Kasumi-1 (cell line): ENCODE data around the gene UGT1A10.
"Not testable (repeated sequence)": the region's sequence is repeated elsewhere in the genome, so short reads cannot be mapped to it uniquely, and the experiment has no call there.

Experiments
- DNase-seq, 2 experiments: peaks; one replicate each; lab custom pipeline; 2025; lab: John Stamatoyannopoulos, UW

The UGT1A10 gene

DNA sequence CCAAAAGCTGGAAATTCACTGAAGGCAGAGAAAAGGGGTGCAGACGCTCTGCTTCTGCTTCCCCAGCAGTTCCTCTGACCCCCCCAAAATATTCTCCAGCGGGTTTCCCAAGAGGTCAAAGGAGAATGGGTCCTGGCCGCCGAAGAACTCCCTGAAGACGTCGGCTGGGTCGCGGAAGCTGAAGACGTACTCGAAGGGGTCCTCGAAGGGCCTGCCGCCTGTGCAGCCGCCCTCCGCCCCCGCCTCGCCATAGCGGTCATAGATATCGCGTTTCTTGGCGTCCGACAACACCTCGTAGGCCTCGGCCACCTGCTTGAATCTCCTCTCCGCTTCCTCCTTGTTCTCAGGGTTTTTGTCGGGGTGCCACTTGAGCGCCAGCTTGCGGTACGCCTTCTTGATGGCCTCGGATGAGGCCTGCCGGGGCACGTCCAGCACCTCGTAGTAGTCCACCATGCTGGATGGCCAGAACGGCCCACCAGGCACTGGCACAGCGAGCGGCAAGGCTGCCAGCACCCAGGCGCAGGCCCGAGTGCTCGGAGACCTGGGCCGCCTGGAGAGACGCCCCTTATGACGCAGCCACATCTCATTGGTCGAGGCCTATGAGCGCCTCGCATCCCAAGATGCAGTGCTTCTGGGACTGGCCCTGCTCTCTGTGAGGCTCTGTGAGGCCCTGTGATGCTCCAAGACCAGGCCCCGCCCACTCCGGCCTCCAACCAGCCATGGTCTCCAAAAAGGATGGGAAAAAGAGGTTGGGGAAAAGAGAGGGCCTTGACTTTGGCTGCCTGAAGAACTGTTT, 107.4 kb downstream of the UGT1A10 start:
- DNase-seq, result no peak

DNA sequence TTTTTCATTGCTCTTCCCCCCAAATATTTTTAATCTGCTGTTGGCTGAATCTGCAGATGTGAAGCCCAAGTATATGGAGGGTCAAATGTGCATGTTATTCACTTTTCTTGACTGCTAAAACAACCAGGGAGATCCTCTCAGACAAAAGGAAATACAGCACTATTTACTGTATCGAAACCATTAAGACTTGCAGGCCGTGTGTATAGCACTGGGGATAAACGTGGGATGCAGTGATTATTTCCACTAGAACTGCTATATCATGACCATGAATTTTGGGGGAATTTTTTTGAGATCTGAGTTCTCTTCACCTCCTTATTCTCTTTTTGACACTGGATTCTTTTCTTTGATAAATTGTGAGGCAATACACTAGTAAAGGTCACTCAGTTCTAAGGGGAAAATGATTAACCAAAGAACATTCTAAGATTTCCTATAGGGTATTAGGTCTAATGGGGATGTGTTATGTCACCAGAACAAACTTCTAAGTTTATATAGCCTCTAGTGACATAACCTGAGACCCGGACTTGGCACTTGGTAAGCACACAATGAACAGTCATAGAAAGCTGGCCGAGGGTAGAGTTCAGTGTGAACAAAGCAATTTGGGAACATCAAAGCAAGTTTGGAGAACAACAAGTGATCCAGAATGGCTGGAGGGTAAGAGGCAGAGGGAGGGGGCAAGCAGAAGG, 109.0 kb downstream of the UGT1A10 start:
- DNase-seq, result no peak

DNA sequence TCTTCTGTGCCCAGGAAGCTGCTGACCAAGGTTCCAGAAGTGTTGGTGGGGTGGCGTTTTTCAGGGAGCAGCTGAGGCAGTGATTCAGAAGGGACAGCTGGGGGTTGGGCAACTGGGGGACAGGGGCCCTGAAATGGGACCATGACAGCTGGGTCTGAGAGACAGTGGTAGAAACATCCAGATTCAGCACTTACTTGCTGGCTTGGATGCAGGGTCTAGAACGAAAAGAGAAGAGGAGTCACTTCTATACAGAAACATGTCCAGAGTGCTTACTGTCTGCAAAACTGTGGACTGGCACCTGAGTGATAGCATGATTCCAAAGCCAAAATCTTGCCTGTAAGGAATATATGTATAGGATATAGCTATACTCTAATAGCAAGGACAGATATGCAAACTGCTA, 109.6 kb downstream of the UGT1A10 start:
- not testable (repeated sequence) for DNase-seq

DNA sequence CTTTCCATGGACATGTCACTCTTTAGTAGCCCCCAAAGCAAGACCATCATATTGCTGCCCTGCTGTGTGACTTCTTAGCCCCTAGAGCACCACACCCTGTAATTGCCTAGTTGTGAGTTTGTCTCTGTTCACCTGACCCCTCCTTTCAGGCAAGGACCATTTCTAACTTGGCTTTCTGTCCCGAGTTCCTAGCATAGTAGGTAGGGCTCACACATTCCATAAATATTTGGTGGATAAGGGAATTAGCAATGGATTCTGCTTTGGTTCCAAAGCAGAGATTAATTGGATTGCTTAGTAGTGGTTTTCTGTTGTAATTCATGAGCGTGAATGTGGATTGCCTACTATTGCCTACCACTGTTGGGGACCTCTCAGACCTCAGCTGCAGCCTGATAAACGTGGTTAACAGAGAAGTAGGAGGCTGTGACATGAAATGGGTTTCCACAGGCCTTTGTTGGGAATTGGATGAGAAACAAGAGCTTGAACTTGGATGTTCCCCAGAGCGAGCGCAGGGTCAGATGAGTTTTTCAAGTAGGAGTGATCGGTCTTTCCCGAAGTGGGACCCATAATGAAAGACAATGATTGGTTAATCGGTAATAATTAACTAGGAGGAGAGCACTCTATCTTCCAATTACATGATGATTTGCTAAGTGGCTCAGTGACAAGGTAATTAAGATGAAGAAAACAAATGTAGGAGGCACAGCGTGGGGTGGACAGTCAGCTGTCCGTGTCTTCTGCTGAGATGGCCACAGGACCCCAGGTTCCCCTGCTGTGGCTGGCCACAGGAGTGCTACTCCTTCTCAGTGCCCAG, 110.4 kb downstream of the UGT1A10 start:
- no peak for DNase-seq

DNA sequence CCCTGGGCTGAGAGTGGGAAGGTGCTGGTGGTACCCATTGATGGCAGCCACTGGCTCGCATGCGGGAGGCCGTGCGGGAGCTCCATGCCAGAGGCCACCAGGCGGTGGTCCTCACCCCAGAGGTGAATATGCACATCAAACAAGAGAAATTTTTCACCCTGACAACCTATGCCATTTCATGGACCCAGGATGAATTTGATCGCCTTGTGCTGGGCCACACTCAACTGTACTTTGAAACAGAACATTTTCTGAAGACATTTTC, 111.0 kb downstream of the UGT1A10 start:
- no peak for DNase-seq

DNA sequence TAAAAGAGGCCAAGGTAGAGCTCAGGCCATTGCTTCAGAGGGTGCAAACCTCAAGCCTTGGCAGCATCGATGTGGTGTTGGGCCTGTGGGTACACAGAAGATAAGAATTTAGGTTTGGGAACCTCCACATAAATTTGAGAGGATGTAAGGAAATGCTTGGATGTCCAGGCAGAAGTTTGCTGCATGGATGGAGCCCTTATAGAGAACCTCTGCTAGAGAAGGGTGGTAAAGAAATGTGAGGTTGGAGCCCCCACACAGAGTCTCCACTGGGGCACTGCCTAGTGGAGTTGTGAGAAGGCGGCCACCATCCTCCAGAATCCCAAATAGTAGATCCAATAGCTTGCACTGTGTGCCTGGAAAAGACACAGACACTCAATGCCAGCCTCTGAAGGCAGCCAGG, 114.4 kb downstream of the UGT1A10 start:
- DNase-seq, result not testable (repeated sequence)

DNA sequence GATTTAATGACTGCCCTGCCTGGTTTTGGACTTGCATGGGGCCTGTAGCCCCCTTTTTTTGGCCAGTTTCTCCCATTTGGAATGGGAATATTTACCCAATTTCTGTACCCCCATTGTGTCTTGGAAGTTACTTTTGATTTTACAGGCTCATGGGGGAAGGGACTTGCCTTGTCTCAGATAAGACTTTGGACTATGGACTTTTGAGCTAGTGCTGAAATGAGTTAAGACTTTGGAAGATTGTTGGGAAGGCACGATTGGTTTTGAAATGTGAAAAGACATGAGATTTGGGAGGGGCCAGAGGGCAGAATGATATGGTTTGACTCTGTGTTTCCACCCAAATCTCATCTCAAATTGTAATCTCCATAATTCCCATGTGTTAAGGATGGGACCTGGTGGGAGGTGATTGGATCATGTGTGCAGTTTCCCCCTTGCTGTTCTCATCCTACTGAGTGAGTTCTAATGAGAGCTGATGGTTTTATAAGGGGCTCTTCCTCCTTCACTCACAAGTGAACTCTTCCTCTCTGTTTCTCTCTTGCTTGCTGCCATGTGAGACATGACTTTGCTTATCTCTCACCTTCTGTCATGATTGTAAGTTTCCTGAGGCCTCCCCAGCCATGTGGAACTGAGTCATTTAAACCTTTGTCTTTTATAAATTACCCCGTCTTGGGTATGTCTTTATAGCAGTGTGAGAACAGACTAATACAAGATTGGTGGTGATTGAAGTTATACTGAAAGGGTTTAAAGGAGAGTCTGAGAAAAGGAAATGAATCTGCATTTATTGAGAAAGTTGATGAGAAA, 115.2 kb downstream of the UGT1A10 start:
- not testable (repeated sequence) for DNase-seq

DNA sequence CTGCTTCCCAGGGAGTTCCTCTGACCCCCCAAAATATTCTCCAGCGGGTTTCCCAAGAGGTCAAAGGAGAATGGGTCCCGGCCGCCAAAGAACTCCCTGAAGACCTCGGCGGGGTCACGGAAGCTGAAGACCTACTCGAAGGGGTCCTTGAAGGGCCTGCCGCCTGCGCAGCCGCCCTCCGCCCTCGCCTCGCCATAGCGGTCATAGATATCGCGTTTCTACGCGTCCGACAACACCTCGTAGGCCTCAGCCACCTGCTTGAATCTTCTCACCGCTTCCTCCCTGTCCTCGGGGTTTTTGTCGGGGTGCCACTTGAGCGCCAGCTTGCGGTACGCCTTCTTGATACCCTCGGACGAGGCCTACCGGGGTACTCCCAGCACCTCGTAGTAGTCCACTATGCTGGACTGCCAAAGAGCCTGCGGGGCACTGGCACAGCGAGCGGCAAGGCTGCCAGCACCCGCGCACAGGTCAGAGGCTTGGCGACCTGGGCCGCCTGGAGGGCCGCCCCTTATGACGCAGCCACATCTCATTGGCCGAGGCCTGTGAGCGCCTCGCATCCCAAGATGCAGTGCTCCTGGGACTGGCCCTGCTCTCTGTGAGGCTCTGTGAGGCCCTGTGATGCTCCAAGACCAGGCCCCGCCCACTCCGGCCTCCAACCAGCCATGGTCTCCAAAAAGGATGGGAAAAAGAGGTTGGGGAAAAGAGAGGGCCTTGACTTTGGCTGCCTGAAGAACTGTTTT, 118.8 kb downstream of the UGT1A10 start:
- no peak for DNase-seq

DNA sequence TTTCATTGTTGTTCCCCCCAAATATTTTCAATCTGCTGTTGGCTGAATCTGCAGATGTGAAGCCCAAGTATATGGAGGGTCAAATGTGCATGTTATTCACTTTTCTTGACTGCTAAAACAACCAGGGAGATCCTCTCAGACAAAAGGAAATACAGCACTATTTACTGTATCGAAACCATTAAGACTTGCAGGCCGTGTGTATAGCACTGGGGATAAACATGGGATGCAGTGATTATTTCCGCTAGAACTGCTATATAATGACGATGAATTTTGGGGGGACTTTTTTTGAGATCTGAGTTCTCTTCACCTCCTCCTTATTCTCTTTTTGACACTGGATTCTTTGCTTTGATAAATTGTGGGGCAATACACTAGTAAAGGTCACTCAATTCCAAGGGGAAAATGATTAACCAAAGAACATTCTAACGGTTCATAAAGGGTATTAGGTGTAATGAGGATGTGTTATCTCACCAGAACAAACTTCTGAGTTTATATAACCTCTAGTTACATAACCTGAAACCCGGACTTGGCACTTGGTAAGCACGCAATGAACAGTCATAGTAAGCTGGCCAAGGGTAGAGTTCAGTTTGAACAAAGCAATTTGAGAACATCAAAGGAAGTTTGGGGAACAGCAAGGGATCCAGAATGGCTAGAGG, 120.3 kb downstream of the UGT1A10 start:
- DNase-seq, result no peak

DNA sequence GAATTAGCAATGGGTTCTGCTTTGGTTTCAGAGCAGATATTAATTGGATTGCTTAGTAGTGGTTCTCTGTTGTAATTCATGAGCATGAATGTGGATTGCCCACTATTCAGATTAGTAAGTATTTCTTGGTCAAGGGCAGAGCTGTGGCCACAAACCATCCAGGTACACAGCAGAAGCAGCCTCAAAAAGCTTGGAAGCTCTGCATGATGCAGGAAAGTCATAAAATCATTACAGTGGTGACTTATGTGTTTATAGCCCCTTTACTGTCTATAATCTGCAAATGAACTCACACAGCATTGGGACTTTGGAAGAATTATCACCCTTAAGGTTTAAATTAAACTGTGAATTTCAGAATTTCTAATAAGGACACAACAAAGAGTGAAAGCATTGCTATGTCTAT, 121.9 kb downstream of the UGT1A10 start:
- DNase-seq, result no peak

DNA sequence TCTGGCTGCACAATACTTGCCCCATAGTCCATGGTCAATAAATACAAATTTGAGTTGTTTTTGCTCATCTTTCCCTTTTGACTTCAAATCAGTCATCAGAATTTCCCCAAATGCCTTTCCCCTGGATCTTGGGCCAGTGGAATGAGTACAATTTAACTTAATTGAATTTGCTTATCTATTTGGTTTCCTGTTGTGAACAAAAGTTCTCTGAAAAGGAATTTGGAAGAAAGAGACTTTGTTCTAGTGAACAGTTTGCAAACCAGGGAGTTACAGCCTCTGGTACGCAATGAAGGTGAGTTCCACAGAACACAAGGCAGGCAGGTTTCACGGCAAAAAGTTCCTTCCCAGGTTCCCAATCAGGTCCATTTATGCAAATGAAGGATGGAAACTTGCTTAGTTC, 122.6 kb downstream of the UGT1A10 start:
- DNase-seq, result no peak

DNA sequence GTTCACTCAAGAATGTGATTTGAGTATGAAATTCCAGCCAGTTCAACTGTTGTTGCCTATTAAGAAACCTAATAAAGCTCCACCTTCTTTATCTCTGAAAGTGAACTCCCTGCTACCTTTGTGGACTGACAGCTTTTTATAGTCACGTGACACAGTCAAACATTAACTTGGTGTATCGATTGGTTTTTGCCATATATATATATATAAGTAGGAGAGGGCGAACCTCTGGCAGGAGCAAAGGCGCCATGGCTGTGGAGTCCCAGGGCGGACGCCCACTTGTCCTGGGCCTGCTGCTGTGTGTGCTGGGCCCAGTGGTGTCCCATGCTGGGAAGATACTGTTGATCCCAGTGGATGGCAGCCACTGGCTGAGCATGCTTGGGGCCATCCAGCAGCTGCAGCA, 123.8 kb downstream of the UGT1A10 start, which contains the start of gene UGT1A1:
UGT1A1 (plus strand) TSS at position 228 of the 400 bp plus-strand sequence; CDS start at position 246, 18 bp downstream.
- DNase-seq, result no peak

DNA sequence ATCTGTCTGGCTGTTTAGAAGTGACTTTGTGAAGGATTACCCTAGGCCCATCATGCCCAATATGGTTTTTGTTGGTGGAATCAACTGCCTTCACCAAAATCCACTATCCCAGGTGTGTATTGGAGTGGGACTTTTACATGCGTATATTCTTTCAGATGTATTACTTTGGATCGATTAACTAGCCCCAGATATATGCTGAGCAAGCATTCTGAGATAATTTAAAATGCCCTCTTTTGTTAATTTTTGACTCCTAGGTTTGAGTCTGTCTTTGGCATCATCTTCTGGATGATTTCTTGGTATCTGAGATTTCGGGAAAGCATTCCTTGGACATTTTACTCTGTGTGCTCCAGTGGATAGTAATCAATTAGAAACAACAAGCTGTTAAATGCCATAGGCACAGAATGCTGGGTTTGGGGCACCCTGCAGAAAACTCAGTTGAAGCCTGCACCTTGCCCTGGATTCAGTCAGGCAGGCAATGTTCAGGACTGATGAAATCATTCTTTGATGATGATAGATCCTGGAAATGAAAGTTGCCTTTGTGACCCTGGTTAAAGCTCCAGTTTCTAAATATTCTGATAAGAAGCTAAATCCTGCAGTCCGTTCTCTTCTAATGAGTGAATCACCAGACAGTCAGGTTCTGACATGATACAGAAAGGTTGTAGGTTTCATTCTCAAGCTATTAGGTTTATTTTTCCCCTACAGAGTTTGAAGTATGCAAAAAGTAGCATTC, 125.0 kb downstream of the UGT1A10 start:
- no peak for DNase-seq

DNA sequence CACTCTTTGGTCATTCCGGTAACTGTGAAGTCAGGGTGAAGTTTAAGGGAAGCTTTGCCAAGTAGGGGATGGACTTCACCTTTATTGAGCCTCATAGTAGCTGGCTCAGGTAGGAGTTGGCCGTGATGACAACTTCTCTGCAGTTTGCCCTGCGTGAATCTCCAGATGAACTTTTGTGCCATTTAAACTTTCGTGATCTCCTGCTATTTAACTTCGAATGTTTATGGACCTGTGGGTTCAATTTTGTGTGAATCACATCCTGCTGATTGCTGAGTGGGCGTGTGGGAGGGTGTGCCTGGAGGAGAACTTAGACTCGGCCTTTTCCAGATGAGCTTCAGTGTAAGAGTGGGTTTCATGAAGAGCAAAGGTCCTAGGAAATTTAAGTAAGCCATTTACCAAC, 128.0 kb downstream of the UGT1A10 start:
- DNase-seq, result no peak

DNA sequence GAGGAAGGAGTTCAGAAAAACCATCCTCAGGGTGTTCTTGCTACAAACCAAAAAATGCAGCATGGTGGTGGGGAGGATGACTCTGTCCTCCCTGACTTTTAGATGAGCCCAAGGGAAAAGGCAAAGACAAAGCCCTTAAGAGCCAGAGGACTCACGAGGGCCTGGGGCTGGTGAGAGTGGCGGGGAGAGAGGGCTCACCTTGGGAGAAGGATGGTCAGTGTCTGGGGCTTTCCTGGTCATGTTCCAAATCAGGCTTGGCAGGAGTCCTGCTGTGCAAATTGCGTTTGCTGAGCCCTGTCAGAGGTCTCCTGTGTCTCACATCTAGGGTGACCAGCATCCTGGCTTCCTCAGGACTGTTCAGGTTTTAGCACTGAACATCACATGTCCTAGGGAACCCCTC, 128.5 kb downstream of the UGT1A10 start:
- no peak for DNase-seq

DNA sequence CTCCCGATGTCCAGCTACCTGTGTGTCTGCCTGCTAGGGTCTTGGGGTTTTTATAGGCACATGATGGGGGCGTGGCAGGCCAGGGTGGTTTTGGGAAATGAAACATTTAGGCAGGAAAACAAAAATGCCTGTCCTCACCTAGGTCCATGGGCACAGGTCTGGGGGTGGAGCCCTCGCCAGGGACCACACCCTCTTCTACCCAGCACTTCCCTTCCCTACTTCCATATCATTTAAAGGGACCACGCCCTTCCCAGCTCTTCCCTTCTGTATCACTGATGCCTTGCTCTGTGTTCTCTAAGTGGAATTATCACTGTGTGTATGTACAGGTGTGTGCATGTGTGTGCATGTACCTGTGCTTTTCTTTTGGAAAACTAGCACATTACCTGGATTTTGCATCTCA, 130.2 kb downstream of the UGT1A10 start:
- no peak for DNase-seq

DNA sequence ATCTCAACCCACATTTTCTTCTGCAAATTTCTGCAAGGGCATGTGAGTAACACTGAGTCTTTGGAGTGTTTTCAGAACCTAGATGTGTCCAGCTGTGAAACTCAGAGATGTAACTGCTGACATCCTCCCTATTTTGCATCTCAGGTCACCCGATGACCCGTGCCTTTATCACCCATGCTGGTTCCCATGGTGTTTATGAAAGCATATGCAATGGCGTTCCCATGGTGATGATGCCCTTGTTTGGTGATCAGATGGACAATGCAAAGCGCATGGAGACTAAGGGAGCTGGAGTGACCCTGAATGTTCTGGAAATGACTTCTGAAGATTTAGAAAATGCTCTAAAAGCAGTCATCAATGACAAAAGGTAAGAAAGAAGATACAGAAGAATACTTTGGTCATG, 131.8 kb downstream of the UGT1A10 start:
- no peak for DNase-seq

DNA sequence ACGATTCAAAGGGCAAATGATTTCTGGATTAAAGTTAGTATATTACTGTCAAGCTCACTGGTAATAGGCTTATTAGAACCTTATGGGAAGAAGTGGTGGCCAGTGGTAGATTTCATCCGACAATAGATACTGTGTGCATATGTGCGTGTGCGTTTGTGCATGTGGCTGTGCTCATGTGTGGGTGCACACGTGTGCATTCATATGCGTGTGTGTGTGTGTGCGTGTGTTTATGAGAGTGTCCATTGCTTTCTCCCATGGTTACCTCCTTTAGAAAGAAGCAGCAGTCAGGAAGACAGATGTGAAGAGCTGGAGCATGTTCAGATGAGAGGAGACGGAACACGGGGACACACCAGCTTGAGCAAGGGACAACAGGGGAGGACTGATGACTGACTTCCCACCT, 133.0 kb downstream of the UGT1A10 start:
- no peak for DNase-seq

DNA sequence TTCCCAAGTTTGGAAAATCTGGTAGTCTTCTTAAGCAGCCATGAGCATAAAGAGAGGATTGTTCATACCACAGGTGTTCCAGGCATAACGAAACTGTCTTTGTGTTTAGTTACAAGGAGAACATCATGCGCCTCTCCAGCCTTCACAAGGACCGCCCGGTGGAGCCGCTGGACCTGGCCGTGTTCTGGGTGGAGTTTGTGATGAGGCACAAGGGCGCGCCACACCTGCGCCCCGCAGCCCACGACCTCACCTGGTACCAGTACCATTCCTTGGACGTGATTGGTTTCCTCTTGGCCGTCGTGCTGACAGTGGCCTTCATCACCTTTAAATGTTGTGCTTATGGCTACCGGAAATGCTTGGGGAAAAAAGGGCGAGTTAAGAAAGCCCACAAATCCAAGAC, 135.9 kb downstream of the UGT1A10 start:
- DNase-seq, result no peak

DNA sequence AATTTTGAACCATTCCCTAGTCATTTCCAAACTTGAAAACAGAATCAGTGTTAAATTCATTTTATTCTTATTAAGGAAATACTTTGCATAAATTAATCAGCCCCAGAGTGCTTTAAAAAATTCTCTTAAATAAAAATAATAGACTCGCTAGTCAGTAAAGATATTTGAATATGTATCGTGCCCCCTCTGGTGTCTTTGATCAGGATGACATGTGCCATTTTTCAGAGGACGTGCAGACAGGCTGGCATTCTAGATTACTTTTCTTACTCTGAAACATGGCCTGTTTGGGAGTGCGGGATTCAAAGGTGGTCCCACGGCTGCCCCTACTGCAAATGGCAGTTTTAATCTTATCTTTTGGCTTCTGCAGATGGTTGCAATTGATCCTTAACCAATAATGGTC, 136.3 kb downstream of the UGT1A10 start:
- no peak for DNase-seq
